Endothelial cell of umbilical vein (primary cell): ENCODE measurements around the gene PDE3A.

Experiments
- EZH2 ChIP-seq: IDR thresholded peaks from 2 replicates; pipeline ENCODE4 v1.6.1; 2012; ENCODE audit warnings: borderline replicate concordance, low read depth, mild to moderate bottlenecking, moderate library complexity, low read length, inconsistent platforms; ENCODE audit not compliant: severe bottlenecking
- MAX ChIP-seq: IDR thresholded peaks from 2 replicates; pipeline ENCODE4 v1.6.1; 2011; ENCODE audit not compliant: insufficient read depth, insufficient read length
- MYC ChIP-seq: IDR thresholded peaks from one replicate; pipeline ENCODE4 v1.6.1; 2011; ENCODE audit warnings: mild to moderate bottlenecking, low read depth, low read length
- POLR2A ChIP-seq: IDR thresholded peaks from 2 replicates; pipeline ENCODE4 v1.6.1; 2012; ENCODE audit warnings: low read depth, mild to moderate bottlenecking, control low read depth, low read length
- POLR2AphosphoS5 ChIP-seq: IDR thresholded peaks from 2 replicates; pipeline ENCODE4 v1.6.1; 2012; ENCODE audit warnings: low read depth, mild to moderate bottlenecking, control low read depth, low read length, moderate library complexity; ENCODE audit not compliant: insufficient read depth
- TF ChIP-seq, protein P1 (sequence below), 2 donors: IDR thresholded peaks; 1 replicate in 1 of 2; 2 replicates in 1 of 2; pipeline ENCODE4 v1.5.1; 2011; ENCODE audit warnings: low read length in 2 of 2, mild to moderate bottlenecking in 2 of 2, moderate library complexity in 2 of 2, control low read depth in 1 of 2, inconsistent platforms in 1 of 2, low read depth in 1 of 2; ENCODE audit not compliant: insufficient read depth in 1 of 2; ENCODE audit errors: extremely low read depth in 1 of 2

GRCh38 chr12:20444595-20445170 is 76.3 kb downstream of the PDE3A start:
- TF ChIP-seq POLR2A (no peak), POLR2AphosphoS5 (no peak), MYC (no peak), MAX (no peak), EZH2 (no peak)
- TF ChIP-seq, protein P1, sequence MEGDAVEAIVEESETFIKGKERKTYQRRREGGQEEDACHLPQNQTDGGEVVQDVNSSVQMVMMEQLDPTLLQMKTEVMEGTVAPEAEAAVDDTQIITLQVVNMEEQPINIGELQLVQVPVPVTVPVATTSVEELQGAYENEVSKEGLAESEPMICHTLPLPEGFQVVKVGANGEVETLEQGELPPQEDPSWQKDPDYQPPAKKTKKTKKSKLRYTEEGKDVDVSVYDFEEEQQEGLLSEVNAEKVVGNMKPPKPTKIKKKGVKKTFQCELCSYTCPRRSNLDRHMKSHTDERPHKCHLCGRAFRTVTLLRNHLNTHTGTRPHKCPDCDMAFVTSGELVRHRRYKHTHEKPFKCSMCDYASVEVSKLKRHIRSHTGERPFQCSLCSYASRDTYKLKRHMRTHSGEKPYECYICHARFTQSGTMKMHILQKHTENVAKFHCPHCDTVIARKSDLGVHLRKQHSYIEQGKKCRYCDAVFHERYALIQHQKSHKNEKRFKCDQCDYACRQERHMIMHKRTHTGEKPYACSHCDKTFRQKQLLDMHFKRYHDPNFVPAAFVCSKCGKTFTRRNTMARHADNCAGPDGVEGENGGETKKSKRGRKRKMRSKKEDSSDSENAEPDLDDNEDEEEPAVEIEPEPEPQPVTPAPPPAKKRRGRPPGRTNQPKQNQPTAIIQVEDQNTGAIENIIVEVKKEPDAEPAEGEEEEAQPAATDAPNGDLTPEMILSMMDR (IDR thresholded peaks at IDR 0.05; ENCODE audit: extremely low read depth in 1 of 2, insufficient read depth in 1 of 2, low read depth in 1 of 2, low read length in 2 of 2) = no peak
